NCI-H526 (cell line): Measurements from ENCODE around the gene CYP4F8.
"Not testable (repeated sequence)": the region's sequence is repeated elsewhere in the genome, so short reads cannot be mapped to it uniquely, and the experiment has no call there.

Source experiments
- DNase-seq, 2 experiments: peaks; one replicate each; lab custom pipeline; 2025; lab: John Stamatoyannopoulos, UW

CYP4F8 gene, protein sequence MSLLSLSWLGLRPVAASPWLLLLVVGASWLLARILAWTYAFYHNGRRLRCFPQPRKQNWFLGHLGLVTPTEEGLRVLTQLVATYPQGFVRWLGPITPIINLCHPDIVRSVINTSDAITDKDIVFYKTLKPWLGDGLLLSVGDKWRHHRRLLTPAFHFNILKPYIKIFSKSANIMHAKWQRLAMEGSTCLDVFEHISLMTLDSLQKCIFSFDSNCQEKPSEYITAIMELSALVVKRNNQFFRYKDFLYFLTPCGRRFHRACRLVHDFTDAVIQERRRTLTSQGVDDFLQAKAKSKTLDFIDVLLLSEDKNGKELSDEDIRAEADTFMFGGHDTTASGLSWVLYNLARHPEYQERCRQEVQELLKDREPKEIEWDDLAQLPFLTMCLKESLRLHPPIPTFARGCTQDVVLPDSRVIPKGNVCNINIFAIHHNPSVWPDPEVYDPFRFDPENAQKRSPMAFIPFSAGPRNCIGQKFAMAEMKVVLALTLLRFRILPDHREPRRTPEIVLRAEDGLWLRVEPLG

GRCh38 chr19:15614507-15615379, at the start of gene CYP4F8:
Gene CYP4F8, plus strand, starts transcription at chr19:15615218. Its CDS starts 399 bp downstream, at chr19:15615617.
- no peak for DNase-seq

DNA sequence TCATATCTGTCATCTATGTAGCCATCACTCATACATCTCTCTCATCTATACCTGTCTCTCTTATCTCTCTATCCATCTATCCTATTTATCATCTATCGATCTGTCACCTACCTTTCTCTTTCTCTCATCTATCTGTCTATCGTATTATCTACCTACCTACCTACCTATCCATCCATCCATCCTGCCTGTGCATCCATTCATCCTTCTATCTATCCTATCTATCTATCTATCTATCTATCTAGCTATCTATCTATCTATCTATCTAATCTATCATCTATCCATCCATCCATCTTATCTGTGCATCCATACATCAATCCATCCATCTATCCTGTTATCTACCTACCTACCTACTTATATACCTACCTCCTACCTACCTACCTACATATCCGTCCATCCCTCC, 44.6 kb upstream of the CYP4F8 start:
- DNase-seq = no peak

DNA sequence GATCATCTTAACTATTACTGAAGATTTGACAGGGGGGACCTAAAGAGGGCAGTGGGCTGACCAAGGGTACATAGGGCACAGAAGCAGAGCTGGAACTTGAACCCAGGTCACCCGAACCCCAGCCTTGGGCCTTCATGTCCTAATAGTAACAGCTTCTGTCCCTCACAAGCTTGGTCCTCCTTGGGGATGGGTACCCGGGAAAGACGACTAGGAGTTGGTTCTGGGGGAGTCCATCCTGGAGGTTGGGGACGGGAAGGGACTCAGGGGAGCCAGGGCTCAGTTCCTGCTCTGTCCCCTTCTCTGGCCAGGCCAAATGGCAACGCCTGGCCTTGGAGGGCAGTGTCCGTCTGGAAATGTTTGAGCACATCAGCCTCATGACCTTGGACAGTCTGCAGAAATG, 39.6 kb upstream of the CYP4F8 start:
- no peak for DNase-seq

GRCh38 chr19:15576526-15577156, 38.4 kb upstream of the CYP4F8 start:
- DNase-seq = no peak

DNA sequence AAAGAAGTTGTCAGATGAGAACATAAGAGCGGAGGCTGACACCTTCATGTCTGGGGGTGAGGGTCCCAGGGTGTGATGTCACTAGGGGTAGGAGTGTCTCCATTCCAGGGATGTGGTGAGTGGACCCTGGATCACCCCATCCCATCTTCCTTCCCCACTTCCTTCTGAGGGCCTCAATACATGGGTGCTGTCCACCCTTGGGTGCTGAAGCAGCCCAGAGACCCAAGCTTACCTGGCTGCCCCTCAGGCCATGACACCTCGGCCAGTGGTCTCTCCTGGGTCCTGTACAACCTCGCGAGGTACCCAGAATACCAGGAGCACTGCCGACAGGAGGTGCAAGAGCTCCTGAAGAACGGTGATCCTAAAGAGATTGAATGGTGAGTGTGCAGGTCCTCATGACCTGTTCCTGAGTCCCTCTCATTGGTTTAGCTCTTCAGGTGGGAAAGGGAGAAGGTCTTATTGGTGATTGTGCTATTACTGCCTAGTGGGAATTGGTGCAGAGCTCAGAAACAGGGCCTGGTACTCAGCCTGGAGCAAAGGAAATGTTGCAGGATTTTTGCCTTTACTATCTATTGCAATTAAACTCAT, 37.7 kb upstream of the CYP4F8 start:
- DNase-seq = no peak

GRCh38 chr19:15583346-15583745, 31.7 kb upstream of the CYP4F8 start:
- DNase-seq = no peak

- no peak for DNase-seq
Observed at GRCh38 chr19:15584095-15584494, 30.9 kb upstream of the CYP4F8 start.

DNA sequence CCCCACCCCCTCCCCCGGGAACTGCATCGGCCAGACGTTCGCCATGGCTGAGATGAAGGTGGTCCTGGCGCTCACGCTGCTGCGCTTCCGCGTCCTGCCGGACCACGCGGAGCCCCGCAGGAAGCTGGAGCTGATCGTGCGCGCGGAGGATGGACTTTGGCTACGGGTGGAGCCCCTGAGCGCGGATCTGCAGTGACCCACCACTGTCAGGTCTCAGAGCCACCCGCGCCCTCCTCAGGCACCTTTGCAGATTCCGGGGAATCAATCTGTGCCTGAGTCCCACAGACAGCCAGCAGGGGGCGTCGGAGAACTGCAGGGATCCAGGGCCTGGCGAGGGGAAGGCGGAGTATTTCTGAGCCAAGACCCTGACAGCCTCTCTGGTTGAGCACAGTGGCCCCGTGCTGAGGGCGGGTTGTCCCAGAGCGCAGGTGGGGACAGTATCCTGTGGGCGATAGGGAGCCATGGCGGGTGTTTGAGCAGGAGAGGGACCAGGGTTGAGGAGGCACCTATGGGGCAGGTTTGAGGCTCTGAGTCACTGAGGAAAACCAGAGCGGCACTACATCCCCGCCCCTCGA, 30.4 kb upstream of the CYP4F8 start:
- peak; percentile 24 to 79 for DNase-seq

GRCh38 chr19:15587663-15588062, 27.4 kb upstream of the CYP4F8 start:
- DNase-seq = no peak

- no peak for DNase-seq
Observed at GRCh38 chr19:15588265-15588664, 26.8 kb upstream of the CYP4F8 start.

DNA sequence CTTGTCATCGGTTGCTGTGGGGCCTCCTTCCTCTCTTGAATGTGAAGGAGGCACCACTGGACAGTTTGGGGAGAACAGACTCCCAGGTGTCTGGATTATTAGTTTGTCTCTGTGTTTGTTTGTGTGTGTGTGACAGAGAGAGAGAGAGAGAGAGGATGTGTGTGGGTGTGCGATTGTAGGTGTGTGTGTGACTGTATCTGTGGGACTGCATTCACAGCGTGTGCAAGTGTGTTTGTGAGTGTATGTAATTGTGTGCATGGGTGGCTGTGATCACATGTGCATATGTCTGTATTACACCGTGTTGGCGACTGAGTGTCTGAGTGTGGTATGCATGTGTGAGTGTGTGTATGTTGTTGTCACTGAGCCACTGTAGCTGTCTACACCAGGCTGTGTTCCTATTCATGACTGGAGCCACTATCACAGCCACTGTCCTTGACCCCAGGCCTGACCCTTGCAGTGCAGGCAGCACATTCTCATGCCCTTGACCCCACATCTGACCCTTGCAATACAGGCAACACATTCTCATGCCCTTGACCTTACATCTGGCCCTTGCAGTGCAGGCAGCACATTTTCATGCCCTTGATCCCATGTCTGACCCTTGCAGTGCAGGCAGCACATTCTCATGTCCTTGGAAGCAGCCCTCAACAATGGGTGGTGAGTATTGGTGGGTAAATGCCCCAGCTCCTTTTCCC, 25.1 kb upstream of the CYP4F8 start:
- DNase-seq = no peak

DNA sequence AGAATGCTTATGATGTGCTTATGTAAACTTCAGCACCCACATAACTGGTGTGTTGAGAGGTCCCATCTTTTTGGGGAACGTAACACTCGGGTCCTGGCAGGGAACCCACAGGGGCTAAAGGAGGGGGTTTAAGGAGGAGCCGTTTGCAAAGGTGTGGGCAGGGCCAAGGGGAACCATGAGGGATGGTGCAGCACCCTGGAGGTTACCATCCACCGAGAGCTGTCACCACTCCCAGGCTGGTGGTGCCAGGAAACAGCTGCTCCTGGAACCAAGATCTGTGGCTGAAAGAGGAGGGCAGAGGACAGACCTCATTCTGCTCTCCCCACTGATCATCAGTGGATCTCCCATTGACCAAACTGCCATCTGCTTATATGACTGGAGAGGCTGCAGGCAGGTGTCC, 23.2 kb upstream of the CYP4F8 start:
- DNase-seq = no peak

- DNase-seq = not testable (repeated sequence)
Observed at GRCh38 chr19:15592506-15592905, 22.5 kb upstream of the CYP4F8 start.

DNA sequence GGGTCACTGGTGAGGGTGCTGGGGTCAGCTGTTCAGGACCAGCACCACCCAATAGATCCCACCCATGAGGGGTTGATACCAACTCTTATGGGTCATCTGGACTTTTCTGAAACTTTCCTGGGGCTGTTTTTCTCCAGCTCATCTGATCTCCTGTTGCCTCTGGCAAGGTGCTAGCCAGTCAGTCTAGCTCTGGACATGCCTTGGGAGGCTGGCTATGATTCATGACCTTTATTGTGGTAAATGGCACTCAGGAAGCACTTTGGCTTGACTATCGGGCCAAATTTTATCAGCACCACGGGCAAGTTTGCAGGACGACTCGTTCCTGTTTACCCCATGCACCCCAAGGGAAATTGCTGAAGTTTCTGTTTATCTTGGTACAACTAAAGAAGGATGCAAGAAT, 21.3 kb upstream of the CYP4F8 start:
- not testable (repeated sequence) for DNase-seq

DNA sequence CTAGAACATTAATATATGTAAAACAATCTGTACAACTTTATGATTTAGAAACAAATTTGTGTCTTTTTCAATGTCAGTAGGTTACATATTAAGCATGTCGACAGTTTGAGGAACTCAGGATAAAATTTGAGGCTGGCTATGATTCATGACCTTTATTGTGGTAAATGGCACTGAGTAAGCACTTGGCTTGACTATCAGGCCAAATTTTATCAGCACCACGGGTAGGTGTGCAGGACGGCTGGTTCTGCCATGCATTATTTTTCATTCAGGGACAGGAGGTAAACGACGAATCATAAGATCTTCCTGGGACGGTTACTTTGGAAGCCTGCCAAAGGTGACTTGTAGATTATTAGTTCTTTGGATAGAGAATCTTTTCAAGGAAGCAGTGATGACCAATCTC, 19.9 kb upstream of the CYP4F8 start:
- no peak for DNase-seq

- DNase-seq = not testable (repeated sequence)
Observed at GRCh38 chr19:15607978-15608925, 6.8 kb upstream of the CYP4F8 start.

- no peak for DNase-seq
Observed at GRCh38 chr19:15609261-15609660, 5.8 kb upstream of the CYP4F8 start.

DNA sequence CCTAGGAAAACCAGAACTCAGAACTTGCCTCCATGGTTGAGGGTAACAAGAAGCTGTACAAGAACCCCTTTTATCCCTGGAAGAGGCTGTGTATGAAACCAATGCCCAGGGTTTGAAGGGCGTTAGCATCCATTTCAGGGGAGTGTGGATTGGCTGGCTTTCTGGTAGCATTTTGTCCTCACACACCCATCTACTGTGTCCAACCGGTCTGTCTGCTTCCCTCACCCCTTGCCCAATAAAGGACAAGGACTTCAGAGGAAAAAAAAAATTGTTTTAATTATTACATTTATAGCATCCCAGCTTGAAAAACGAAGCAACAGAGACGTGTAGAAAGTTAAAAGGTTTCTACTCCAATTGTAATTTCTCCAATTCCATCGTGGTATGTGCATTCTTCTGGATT, 2.7 kb upstream of the CYP4F8 start:
- DNase-seq = no peak

DNA sequence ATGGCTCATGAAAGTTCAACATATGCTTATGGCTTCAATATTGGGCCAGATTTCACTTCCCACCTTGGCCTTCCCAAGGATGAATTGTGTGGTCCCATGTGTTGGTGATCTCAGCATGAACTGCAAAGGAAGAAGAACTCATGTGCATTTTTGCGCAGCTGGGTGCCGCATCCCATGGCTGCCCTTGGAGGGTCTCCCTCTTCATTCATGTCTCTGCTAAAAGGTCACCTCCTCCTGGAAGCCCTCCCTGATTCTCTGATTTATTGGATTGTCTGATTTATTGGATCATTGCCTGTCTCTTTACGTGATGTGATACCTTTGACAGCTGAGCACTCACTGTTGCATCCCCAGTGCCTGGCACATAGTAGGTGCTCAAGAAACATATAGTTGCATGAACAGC, 1.7 kb upstream of the CYP4F8 start:
- DNase-seq = no peak

GRCh38 chr19:15615526-15615925, 508 bp downstream of the CYP4F8 start:
- DNase-seq = no peak
